ENCODE measurements around the gene DRG2. TPM values are rescaled to one million over a fixed set of nuclear protein-coding genes. Genes with fewer than 3 reads are reported as not detected.

Gene DRG2
- polyA plus RNA-seq, 10 donors = 22.4 to 27.3 (median 23.9) TPM

DNA sequence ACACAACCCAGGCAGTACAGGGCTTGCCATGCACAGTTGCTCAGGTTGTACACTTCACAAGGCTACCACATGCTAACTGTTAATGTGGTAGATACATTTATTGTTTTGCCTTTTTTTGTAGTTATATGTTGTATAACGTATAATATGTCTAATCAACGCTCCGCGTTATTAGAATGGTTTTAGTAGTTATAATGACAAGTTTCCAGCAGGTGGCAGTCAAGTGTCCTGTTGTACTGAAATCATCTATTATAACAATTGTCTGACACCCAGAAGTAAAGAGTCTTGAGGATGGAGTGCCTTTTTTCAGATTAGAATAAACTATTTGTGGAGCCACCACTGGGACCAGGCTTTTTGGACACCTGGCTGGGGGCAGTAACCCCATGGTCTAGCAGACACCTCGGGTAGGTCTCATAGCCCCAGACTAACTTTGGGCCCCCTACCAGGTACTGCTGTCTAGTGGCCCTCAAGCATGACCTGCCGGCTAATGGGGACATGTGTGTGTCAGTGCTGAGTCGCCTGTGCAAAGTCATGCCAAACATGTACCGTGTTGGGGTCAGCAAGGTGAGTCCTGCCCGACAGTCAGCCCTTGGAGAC is 53.6 kb downstream of the DRG2 start:
- peak; percentile 53 to 83 (median 68) for DNase-seq

GRCh38 chr17:18142417-18142816 is 54.7 kb downstream of the DRG2 start:
- no peak for DNase-seq

GRCh38 chr17:18143044-18143936 is 55.5 kb downstream of the DRG2 start:
- no peak for DNase-seq

DNA sequence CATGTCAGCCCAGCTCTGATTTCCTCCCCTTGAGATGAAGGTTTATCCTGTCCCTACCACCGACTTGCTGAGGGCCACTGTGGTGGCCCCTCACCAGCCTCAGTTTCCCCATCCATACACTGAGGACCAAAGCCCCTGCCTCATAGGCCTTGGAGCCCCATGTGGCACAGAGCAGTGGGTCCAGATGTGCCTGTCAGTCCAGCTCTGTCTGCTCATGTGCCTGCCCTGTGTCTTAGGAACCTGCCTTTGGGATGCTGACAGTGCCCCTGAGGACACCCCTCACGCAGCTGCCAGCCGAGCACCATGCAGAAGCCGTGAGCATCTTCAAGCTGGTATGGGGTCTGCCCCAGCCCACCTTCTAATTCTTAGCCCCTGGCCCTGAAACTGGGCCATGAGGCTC is 56.5 kb downstream of the DRG2 start:
- no peak for DNase-seq

- no peak for DNase-seq
Measured at GRCh38 chr17:18144855-18145254, 57.1 kb downstream of the DRG2 start.

GRCh38 chr17:18145811-18146210 is 58.1 kb downstream of the DRG2 start:
- no peak for DNase-seq

GRCh38 chr17:18146259-18146658 is 58.5 kb downstream of the DRG2 start:
- DNase-seq = no peak

DNA sequence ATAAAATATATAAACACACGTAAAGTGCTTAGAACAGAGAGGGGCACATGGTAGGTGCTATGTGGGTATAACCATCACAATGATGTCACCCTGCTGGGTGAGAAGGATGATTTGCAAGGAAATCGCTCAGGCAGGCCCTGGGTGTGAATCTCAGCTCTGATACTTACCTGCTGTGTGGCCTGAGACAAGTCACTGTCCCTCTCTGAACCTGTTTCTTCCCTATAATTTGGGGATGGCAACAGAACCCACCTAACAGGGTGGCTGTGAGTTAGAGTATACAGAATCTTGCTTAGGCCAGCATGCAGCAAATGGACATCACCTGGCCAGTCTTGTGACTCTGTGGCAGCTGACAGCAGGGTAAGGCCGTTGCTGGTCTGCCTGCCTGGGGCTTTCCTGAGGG is 59.2 kb downstream of the DRG2 start:
- no peak for DNase-seq

- DNase-seq = no peak
Measured at GRCh38 chr17:18148586-18148985, 60.8 kb downstream of the DRG2 start.

- DNase-seq = no peak
Measured at GRCh38 chr17:18151290-18151689, 63.5 kb downstream of the DRG2 start.

GRCh38 chr17:18155179-18155578 is 67.4 kb downstream of the DRG2 start:
- no peak for DNase-seq

GRCh38 chr17:18156171-18156975 is 68.6 kb downstream of the DRG2 start:
- DNase-seq = no peak

DNA sequence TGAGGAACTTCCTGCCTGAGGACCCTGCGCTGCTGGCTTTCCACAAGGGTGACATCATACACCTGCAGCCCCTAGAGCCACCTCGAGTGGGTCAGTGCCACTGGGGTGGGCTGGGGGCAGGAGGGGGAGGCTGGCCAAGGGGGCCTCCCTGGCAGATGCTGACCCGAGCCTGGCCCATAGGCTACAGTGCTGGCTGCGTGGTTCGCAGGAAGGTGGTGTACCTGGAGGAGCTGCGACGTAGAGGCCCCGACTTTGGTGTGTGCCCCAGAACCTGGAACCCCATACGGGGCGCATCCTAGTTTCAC is 69.2 kb downstream of the DRG2 start:
- DNase-seq = no peak

Other genes with a start within 250 kb of the DRG2 start
- 10 to 100 TPM; 25.2 to 43.2 (median 32.3) TPM for gene TOM1L2, start 115.5 kb upstream of the DRG2 start, polyA plus RNA-seq (ENCODE audit: insufficient read length in 10 of 10)
- 1 to 10 TPM; 3.0 to 7.4 (median 4.6) TPM for gene DRC3, start 115.1 kb upstream of the DRG2 start, polyA plus RNA-seq (ENCODE audit: insufficient read length in 10 of 10)
- gene ATPAF2, start 48.8 kb upstream of the DRG2 start, polyA plus RNA-seq (ENCODE audit: insufficient read length in 10 of 10) = 10 to 100 TPM; 13.5 to 19.9 (median 14.5) TPM
- gene GID4, start 48.5 kb upstream of the DRG2 start, polyA plus RNA-seq (ENCODE audit: insufficient read length in 10 of 10) = 10 to 100 TPM in 9 of 10 donors, 1 to 10 TPM in 1; 9.9 to 13.9 (median 11.5) TPM
- 1 to 10 TPM in 5 of 10 donors, under 1 TPM in 5; 0.72 to 2.0 (median 1.1) TPM for gene MYO15A, start 20.8 kb downstream of the DRG2 start, polyA plus RNA-seq (ENCODE audit: insufficient read length in 10 of 10)
- 10 to 100 TPM; 59.0 to 76.1 (median 67.5) TPM for gene ALKBH5, start 95.9 kb downstream of the DRG2 start, polyA plus RNA-seq (ENCODE audit: insufficient read length in 10 of 10)
- gene LLGL1, start 137.7 kb downstream of the DRG2 start, polyA plus RNA-seq (ENCODE audit: insufficient read length in 10 of 10) = 10 to 100 TPM; 17.0 to 32.1 (median 23.0) TPM
- 100 to 1,000 TPM; 139 to 177 (median 156) TPM for gene FLII, start 170.8 kb downstream of the DRG2 start, polyA plus RNA-seq (ENCODE audit: insufficient read length in 10 of 10)
- gene MIEF2, start 172.7 kb downstream of the DRG2 start, polyA plus RNA-seq (ENCODE audit: insufficient read length in 10 of 10) = 10 to 100 TPM in 6 of 10 donors, 1 to 10 TPM in 4; 8.7 to 13.8 (median 10.3) TPM
- gene TOP3A, start 227.0 kb downstream of the DRG2 start, polyA plus RNA-seq (ENCODE audit: insufficient read length in 10 of 10) = 10 to 100 TPM; 20.5 to 37.2 (median 28.5) TPM
- 1 to 10 TPM; 7.3 to 9.6 (median 8.5) TPM for gene SMCR8, start 227.3 kb downstream of the DRG2 start, polyA plus RNA-seq (ENCODE audit: insufficient read length in 10 of 10)

All from muscle of back (tissue), 11 donors.